C1 segment of cervical spinal cord (tissue), 14 donors: ENCODE measurements around the gene LRSAM1.

Source experiments
- DNase-seq, 14 donors: peaks; one replicate each; lab custom pipeline; 2025; lab: John Stamatoyannopoulos, UW

The LRSAM1 gene

DNA sequence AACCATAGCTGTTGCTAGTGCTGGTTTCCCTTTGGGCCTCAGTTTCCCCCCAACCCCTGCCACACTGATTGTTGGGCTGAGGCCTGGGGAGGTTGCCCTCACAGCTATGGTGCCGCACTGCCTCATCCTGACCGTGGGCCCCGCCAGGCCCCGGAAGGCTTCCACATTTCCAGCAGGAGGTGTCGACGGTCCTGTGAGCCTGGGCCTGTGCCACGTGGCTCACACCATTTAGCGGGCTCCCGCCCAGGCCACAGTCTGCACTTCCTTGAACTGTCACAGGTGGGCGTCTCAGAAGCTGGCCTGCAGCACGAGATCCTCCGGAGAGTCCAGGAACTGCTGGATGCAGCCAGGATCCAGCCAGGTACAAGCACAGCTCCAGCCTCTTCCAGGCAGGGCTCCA lies 45.7 kb downstream of the LRSAM1 start:
- no peak for DNase-seq

GRCh38 chr9:127497656-127498290 lies 46.5 kb downstream of the LRSAM1 start:
- no peak for DNase-seq

GRCh38 chr9:127498298-127498697 lies 47.0 kb downstream of the LRSAM1 start:
- no peak for DNase-seq

DNA sequence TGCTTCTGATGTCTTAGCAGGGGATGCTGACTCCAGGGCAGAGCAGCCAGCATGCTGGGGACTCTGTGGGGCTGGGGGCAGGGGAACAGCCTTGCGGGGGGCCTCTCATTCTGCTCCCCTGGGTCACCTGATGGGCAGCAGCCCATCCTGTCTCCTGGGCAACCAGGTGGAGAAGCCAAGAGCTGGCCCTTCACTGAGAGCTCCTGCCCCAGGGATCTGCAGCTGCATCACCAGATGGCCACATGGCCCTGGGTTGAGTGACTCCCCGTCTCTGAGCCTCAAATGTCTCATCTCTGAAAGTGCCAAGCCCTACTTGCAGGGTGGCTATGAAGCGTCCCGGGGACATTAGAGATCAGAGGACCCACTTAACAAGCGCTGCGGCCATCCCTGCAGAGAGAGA lies 49.1 kb downstream of the LRSAM1 start:
- no peak for DNase-seq

GRCh38 chr9:127500862-127501261 lies 49.6 kb downstream of the LRSAM1 start:
- no peak for DNase-seq

DNA sequence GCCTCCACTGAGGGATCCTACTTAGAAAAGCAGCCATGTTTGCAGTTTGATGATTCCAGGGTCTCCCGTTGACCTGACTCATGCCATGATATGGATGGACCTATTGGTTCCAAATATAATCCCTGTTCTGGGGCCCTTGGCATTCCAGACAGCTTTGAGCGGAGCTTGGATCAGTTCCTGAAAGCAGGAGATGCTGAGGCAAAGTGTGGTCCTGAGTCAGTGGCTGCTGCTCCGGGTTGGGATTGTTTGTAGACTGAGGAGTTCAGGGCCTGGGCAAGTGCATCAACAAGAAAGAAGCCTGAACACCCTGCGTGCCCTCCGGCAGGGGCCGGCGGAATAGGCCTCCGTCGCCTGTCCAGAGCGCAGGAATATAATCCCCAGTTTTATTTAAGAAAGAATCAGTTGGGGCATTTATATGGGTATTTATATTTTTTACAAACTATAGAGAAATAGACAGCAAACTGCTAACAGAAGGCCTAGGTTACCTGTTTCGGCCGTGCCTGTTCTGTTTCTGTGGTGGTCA lies 50.6 kb downstream of the LRSAM1 start:
- DNase-seq: no peak

DNA sequence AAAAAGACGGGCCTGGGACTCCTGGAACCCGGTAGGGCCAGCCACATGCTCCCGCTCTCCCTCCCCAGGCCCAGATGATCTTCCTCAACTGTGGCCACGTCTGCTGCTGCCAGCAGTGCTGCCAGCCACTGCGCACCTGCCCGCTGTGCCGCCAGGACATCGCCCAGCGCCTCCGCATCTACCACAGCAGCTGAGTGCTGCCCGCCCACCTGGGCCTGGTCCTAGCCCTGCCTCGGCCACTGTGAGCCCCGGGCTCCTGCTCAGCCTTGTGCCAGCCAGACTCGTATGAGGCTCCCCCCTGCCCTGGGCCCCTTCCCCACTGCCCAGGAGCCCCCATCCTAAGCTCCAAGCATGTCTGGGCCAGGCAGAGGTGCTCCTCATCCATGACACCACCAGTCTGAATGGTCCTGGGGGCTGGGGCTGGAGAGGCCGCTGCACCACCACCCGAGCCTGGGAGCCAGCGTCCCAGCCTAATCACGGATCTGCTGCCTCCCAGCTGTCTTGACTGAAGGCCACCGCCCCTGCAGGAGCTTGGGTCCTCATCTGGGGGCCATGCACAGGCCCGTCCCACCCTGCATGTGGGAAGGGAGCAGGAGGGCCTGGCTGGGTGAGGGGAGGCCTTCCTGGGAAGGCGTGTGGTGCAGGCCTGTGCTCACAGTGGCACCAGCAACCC lies 51.5 kb downstream of the LRSAM1 start:
- DNase-seq: no peak

DNA sequence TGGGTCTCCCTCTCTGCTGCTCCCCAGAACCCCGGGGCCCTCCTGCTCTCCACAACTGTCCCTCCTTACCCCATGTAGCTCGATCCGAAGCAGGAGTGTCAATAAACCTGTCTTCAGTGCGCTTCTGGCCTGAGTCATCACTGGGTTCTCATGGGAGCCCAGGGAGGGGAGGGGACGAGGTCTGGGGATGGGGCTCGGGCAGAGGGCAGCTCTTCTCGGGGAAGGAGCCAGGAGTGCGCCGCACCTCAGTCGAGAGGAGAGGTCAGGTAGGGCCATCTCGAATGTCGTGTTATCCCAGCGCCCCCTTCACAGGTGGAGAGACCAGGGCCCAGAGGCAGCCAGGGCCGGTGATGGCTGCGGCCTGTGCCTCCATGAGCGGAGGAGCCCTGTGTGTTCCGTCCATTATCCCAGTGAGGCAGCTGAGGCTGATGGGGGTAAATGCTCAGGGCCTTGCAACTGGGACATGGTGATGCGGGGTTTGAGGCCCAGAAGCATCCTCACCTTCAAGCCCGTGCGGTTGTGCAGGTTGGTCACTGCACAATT lies 52.1 kb downstream of the LRSAM1 start:
- no peak for DNase-seq

DNA sequence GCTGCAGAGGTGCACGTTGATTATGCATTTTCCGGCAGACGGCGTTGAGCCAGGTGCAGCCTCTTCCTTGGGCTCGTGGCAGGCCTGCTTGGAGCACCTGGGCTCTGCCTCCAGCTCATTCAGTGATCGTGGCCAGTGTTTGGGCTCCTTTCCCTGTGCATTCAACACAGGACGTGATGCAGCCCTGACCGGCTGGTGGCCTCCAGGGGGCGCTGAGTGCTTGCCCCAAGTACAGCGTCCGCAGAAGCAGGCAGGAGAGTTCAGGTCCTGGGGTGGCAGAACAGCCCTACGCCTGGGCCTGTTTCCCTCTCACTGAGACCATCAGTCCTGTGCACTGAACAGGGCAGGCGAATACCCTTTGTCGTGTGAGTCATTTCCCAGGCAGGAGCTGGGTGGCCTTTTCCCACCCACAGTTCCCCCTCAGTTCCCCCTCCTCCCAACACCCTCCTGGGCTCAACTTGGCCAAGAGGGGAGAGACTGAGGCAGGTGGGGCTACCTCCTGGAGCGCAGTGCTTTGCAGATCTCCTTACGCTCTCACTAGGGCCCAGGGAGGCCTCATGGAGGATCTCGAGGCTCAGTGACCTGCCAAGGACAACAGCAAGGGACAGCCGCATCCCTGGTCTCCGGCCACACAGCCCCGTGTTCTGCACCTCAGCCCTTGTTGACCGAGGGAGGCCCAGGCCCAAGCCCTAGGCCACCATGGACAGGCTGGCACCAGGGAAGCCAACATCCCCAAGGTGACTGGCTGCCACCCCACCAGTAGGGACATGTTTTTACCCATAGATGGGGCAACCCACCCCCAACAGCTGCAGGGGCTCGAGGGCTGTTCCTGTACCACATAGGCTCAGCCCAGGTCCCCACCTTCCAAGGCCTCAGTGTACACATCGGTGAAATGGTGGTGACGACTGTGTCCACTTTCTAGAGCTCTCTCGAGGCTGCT lies 52.9 kb downstream of the LRSAM1 start:
- peak in 12 of 14 donors; percentile 23 to 76 (median 54) for DNase-seq

- DNase-seq: no peak
These were observed 53.6 kb downstream of the LRSAM1 start for GRCh38 chr9:127504887-127505251.

DNA sequence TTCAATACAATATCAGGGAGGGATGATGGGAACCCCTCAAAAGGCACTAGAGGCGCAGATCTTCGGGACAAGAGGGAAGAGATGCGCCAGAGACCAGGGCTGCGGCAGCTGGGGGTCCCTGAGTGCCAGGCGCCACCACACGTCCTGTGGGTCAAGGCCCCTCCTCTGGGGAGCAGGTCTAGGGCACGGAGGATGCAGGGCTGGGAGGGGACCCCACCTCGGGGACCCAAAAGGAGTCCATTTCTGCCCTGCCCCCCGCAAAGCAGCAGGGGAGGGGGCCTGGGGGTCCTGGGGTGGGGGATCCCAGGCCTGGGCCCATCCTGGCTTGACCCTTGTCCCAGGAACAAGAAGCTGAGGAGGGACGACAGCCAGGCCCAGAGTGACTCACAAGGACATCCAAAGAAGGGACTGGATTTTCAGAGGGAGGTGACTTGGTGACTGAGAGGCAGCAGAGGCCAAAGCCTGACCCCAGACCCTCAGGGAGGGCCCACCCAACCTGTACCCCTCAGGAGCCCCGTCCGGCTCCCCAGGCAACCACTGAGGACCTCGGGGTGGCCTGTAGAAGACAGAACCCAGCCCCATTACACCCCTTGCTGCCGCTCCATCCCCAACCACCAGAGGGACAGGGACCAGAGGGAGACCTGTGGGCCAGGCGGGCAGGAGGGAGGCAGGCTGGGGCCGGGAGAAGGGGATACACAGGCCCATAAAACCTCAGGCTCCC lies 54.2 kb downstream of the LRSAM1 start:
- DNase-seq: no peak

DNA sequence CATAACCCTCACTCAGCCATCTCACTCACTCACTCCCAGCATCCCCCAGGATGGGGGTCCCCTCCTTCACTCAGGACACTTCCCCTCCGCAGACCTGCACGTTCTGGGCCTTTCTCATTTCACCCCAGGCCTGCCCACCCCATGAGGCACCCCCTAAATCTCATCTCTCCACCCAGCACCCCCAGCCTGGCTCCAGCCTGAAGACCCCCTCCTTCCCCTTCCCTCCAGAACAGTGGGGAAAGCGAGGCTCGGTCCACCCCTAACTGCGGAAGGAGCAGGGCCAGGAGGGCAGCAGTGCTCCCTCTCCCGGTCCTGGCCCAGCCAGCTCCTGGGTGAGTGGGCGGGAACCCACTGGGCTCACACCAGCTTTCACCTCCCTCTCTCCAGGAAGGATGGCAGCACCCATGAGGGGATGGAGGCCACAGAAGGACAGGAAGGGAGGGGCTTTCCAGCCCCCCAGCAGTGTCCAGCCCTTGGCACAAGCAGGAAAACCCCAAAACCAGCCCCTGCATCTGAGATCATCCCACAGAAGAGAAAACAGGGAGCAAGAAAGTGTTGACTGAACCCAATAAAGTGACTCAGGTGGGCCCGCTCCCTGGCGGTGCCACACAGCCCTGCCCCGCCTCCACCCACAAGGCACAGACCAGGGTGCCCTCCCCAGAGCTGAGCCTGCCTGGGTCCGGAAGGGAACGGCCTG lies 55.0 kb downstream of the LRSAM1 start:
- no peak for DNase-seq

DNA sequence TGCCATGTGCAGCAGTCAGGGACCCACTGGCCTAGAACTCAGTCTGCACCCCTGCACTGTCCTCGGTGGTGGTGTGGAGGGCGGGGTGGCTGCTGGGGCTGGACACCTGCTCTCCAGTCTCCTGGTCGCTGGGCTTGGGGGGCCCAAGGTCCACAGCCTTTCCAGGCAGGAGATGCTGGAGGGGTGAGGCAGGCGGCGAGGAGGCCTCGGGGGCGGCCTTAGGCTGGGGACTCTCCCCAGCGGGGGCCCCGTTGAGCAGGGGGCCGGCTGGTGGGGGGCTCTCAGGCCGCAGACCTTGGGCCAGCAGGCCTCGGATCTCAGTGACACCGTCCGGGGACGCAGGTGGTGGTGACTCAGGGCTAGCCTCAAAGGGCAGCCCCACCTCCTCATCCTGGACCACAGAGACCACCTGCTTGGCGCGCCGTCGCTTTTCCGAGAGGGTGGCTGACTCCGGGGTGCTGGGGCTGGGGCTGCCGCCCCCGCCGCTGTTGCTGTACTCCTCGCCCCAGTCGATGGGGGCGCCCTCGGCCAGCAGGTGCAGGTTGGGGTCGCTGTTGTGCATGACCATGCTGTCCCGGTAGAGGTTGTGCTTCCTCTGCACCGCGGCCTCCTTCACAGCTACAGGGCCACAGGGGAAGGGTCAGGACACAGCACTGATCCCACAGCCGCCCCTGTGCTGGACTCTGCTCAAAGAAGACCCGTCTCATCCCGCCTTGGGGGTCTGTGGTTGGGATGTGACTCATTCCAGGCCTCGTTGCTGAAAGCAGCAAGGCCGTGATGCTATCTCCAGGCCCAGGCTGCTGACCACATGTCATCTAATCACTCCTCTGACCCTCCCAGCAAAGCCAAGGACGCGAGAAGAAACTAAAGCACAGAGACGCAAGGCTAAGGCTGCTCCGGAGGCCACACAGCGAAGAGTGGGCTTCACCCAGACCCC lies 55.8 kb downstream of the LRSAM1 start:
- DNase-seq: no peak

- no peak for DNase-seq
These were observed 56.7 kb downstream of the LRSAM1 start for GRCh38 chr9:127507751-127508648.

GRCh38 chr9:127508901-127509260 lies 57.6 kb downstream of the LRSAM1 start:
- DNase-seq: no peak

GRCh38 chr9:127509261-127509954 lies 58.1 kb downstream of the LRSAM1 start:
- DNase-seq: no peak

DNA sequence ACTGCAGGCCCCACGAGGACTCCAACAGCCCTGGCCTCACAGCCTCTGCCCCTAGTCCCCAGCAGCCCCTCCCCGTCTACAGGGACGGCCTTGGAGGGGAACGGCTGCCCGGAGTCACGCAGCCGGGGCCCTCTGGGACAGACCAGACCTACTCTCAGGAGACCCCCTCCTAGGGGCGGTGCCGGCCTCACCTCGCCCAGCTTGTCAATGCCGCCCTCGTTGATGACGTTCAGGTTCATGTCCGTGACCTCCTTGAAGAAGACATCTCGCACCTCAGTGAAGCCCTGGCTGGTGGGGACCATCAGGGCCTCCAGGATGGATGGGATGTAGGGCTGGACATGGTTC lies 58.6 kb downstream of the LRSAM1 start:
- DNase-seq: no peak

DNA sequence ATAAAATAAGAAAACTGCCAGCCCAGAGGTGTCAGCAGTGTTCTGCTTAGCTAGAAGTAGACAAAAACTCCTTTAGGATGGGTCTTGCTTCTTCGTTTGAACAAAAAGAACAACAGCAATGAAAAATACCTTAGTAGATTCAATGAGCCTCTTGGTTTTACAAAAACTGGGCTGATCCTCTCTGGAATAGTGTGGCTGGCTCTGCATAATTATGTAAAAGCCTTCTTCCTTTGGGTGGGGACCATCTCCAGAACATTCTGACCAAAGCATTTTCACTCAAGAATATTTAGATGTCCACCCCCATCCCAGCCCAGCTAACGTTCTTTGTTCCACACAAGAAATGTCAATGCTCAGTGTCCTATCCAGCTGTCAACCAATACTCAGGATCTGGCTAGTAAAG lies 63.2 kb downstream of the LRSAM1 start:
- no peak for DNase-seq
